GM19438 (cell line): ENCODE data around the gene SNX8.

ENCODE experiments used
- ATAC-seq: cut with Tn5 transposase; IDR thresholded peaks from one replicate; pipeline ENCODE4 v1.9.1; 2021; ENCODE audit warnings: low read depth; ENCODE audit not compliant: unreplicated experiment

Gene SNX8

DNA sequence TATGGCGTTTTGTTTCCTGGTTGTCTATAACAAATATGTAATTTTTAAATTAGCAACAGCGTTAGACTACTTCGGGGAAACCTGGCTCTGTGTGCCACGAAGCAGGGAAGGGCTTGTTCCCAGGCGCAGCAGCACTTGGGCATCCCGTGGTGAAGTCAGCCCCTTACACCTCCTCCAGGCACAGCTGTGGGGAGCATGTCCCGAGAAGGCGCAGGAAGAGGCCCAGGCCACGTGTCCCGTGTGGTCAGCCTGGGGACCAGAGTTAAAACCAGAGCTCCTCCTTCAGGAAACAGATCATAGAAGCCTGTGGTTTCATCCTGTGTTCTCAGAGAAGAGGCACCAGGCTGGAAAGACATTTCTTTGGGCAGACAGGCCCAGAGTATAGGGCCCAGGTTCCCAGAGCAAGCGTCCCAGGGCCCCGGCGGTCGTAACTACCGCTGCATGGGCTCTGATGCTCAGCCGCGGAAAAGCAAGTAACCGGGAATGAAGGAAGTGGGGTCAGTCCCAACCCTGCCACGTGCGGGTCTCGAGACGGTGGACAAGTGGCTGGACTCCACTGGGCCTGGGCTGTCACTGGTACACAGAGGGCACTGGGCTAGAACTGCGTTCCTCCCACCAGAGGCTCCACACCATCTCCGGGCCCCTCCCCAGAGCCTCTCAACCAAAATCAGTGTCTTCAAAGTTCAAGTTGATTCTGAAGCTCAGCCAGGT lies 65.1 kb downstream of the SNX8 start:
- ATAC-seq: peak; percentile 81

DNA sequence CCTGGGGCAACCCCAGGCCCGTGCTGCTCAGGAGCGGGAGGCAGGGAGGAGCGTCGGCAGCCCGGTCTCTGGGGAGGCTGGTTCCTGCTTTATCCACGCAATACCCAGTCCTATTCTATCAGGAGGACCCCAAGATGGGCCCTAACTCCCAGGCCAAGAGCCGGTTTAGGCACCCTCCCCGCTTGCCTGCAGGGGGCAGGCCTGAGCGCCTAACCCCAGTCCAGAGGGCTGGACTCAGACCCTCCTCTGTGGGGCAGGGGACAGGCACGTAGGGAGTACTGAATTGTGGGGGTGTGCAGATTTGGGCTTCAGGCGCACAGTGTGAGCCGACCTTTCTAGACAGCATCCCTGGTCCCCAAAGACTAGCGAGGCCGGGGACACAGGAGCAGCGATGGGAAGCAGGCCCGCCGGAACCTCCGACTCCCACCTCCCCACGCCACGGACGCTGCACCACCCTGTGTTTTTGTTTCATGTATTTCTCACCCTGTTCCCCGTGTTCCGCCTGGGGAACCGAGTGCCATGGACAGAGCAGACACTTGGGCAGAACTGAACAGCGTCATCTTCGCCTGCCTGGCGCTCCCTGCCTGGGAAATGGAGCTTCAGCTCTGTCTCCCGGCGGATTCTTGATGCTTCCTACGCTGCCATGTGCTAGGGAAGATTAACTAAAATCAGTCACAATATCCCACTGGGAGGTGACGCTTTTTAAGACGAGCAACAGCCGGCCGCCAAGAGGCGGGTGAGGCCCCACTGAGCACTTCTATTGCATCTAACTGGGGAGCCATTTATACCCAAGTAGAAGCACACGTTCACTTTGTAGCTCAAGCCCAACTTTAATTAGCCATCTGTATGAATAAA lies 66.9 kb downstream of the SNX8 start:
- ATAC-seq: no peak

DNA sequence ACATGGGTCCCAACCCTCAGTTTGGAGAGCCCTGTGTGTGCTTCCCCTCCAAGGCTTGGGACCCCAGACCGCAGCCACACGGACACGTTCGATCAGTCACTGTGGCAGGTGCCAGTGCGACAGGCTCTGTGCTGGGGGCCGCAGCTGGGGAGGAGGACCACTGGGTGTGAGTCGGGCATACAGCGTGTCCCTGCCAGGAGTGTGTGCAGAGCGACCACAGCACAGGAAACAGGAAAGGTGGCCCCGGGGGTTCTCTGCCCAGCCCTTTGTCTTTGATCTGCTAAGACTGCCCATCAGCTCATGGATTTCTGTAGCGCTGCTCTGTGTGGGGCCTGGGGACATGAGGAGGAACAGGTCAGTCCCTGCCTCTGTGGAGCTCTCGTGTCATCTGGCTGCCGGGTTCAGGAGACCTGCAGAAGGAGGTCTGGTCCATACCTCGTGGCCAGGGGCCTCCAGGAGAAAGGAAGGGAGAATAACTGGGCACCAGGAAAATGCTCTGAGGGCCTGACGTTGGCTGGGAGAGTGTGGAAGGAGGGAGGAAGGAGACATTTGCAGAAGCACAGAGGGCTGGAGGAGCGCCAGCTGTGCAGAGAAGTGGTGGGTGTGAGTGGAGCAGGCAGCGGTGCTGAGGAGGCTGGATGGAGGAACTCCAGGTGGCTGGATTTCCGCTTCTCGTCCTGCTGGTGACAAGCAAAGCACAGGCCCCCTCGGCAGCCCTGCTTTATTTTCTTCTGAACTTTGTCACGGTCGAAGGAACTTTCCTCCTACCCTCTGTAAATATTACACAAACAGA lies 68.2 kb downstream of the SNX8 start:
- ATAC-seq: no peak

DNA sequence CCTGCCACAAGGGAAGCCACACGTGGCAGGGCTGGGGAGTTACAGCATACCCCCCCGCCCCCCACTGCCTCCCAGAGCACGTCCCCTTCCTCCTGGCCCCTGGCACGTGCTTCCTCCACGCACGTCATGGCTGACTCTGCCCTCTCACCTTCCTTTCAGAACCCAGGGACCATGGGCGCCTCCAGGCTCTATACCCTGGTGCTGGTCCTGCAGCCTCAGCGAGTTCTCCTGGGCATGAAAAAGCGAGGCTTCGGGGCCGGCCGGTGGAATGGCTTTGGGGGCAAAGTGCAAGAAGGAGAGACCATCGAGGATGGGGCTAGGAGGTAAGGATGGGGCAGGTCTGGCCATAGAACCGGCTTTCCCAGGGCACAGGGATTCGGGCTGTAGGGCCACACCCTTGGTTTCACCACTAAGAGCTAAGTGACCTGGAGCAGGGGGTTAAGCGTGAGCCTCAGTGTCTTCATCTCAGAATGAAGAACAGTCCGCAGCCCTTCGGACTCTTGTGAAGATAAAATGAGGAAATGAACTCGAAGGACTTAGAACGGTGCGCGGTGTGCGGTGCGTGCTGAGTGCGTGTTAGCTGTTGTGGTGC lies 69.7 kb downstream of the SNX8 start:
- ATAC-seq: no peak

DNA sequence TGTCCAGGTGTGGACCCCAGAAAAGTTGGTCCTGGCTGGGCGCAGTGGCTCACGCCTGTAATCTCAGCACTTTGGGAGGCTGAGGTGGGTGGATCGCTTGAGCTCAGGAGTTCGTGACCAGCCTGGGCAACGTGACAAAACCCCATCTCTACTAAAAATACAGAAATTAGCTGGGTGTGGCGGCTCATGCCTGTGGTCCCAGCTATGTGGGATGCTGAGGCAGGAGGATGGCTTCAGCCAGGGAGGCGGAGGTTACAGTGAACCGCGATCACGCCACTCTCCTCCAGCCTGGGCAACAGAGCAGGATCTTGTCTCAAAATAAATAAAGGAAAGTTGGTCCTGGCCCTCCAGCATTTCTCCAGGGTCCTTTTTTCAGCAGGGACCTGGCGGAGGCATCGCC lies 70.8 kb downstream of the SNX8 start:
- no peak for ATAC-seq

DNA sequence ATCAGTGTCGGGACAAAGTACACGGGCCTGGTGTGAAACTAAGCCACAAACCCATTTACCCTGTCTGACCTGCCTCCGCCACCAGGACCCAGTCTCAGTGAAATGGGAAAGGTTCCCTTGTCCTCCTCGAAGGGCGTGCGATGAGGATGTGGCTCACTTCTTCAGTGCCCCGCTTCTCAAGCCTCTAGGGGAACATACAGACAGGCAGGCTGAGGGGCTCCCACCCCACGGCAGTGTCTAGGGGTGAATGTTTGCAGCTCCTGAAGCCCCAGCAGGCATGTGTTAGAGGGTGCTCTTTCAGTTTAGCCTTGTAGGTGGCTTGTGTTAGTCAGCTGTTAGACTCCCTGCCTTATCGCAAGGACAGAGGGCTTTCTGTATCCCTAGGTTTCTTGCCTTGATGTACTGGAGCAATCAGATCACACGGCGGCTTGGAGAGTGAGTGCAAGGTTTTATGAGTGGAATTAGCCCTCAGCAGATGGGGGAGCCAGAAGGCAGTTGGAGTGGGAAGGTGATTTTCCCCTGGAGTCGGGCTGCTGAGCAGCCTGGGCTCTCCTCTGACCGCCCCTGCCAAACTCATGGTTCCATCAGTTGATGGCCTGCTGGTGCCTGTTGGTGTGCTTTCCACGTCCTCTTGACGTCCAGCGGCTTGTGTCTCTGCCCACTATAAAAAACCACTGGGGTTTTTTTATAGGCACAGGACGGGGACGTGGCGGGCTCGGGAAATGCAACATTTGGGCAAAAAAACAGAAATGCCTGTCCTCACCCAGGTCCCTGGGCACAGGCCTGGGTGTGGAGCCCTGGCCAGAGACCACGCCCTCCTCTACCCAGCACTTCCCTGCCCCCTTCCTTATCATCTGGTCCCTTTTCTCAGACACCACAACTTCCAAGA lies 71.5 kb downstream of the SNX8 start:
- ATAC-seq: no peak

DNA sequence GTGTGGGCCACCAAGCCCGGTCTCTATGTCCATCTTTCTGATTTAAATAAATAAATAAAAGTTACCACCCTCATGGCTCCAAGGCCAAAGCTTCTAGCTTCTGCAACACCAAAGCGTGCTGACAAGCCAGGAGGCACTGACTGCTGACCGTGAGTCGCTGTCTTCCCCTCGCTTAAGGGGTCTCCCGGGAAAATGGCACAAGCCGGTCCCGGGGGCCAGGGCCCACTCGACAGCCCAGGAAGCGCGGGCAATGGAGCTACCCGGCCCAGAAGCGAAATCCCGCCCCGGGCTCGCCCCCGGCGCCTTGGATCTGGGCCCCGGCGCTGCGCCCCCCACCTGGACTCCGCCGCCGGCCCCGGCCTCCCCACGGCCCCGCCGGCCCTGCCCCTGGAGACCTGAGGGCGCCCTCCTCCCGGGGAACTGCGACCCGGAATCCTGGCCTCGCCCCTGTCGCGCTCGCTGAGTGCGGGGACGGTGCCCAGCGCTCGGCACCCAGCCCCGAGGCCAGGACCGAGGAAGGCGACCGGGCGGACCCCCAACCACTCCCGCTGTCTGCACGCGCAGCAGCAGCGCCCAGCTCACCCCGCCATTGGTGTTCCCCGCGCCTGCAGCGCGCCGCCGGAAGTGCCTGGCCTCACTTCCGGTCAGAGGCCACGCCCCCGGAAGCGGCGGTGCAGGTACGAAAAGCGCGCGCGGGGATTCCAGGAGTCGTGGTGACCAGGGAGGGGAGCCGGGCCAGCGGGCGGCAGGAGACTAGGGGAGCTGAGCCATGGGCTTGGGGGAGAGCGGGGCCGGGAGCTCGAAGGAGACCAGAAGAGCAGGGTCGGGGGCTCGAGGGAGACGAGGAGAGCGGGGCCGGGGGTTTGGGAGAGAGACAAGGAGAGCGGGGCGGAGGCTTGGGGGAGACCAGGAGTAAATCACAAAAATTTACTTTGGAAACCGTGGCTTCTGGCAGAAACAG lies 72.4 kb downstream of the SNX8 start, which contains the start of the genes MRM2 and NUDT1:
Gene MRM2, minus strand, starts transcription at position 626 of the 961 bp plus-strand sequence. Its CDS starts 36 bp downstream, at position 590.
Gene NUDT1, plus strand, starts transcription at position 647 of the 961 bp plus-strand sequence. CDS start 2,349 bp downstream, outside the sequence.
- ATAC-seq: peak; percentile 52

DNA sequence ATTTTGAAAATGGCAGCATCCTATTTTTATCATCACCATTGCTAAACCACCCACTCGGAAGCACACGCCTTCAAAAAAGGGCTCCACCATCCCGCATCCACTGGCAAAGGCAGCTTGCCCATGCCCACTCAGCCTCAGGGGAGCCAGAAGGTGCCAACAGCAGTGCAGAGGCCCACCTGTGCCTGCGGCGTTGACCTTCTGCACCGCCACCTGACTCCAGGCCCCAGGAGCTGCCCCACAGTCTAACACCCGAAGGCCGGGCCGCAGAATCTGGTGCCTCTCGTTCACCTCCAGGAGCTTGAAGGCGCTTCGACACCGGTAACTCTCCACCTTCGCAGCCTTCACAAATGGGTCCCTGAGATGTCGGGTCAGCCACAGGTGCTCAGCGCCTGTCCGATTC lies 75.0 kb downstream of the SNX8 start:
- ATAC-seq: no peak

DNA sequence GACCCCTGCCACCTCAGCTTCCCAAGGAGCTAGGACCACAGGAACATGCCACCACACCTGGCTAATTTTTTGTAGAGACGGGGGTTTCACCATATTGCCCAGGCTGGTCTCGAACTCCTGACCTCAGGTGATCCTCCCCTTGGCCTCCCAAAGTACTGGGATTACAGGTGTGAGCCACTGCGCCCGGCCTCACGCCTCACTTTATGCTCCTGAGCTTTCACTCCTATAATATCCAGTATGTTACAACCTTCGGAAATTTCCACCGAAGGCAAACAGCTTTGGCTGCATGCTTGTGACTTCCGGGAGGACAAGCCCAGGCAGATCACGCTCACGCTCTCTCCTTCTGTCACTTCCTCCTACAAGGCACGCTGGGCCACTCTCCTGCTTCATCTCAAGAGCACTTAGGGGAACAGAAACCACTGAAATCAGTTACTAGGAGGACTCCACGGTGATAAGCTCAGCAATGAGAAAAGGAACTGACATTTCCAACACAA lies 77.1 kb downstream of the SNX8 start:
- ATAC-seq: peak; percentile 59

DNA sequence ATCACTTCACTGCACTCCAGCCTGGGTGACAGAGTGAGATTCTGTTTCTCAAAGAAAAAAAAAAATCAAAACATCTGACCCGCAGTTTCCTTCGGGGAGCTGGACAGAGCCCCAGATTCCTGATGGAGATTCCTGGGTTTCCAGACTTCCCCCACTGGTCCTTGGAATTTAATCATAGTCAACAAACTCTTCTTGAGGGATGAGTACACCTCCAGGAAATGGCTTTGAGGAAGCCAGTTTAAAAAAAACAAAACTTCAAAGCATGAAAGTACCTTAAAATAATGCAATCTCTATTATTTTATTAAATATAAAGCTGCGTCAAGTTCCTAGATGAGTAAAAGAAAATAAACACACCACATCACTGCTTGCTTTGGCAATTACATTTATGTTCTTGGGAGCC lies 80.3 kb downstream of the SNX8 start:
- ATAC-seq: no peak

DNA sequence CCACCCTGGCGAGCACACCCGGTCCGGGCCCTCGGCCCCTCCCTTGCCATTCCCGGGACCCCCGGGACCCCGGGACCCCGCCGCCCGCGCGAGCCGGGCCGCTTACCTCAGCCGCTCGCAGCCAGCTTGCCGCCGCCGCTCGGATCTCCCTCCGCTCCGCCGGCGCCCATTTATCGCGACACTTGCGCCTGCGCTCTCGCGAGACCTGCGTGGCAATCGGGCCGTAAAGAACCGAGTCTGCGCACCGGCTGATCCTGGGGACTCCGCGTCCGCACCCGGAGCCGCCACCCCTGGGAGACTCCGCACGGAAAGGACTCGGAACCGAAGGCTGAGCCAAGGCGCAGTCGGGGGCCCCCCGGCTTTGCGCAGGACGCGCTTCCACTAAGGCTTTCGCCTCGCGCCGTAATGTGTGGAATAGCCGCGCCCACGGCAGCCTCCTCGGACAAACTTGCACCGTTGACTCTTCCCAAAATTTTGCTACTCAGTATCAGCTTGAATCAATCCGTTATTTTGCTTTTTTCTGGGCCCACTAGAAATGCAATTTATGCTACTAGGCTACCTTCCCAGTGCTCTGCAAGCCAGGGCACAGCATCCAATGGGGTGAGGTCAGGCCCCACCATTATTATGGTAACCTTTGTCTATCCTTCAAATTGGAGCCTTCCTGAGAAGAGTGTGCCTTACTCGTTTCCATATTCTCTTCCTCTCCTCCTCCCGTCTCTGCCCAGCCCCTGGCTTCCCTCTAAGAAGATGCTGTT lies 81.3 kb downstream of the SNX8 start, which contains the start of gene MAD1L1:
Gene MAD1L1, minus strand, starts transcription at position 180 of the 755 bp plus-strand sequence. CDS start 2,812 bp downstream, outside the sequence.
- ATAC-seq: peak; percentile 51

DNA sequence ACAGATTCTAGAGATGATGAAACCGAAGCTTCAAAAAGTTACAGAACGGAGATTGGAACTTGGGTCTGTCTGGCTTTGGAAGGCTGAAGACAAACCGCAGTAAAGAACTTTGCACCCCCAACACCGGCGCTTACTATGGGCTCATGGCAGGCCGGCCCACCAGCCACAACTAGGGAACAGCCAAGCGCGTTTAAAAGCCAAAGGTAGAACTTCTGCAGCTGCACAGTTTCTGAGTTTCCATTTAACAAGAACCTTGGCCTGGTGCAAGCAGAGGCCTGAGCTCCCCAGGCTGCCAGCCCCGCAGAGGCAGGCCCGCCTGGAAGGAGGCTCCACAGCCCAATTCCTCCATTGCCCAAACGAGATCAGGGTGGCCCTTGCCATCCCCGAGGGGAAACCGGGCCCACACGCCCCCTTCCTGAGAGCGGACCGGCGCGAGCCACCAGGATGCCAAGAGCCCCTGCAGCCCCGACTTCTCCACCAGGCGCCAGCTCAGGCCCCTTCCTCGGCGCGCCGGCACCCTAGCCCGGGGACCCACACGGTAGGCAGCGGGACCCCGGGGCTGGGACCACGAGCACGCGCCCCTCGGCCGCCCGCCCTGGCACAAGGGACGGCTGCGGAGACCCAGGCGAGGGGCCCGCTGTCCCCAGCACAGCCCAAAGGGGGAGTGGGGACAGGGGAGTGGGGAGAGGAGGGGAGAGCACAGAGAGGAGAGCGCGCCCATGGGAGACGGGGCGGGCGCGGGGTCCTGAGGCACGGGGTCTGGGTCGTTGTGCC lies 82.1 kb downstream of the SNX8 start:
- peak; percentile 32 for ATAC-seq

DNA sequence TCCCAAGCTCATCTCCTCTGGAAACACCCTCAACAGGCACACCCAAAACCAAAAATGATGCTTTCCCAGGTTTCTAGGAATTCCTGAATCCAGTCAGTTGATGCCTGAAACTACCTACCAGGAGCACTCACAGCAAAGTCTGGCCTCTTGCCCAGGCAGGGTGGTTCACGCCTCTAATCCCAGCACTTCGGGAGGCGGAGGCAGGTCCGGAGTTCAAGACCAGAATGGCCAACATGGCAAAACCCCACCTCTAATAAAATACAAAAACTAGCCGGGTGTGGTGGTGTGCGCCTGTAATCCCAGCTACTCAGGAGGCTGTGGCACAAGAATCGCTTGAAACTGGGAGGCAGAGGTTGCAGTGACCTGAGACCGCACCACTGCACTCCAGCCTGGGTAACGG lies 83.4 kb downstream of the SNX8 start:
- ATAC-seq: no peak

DNA sequence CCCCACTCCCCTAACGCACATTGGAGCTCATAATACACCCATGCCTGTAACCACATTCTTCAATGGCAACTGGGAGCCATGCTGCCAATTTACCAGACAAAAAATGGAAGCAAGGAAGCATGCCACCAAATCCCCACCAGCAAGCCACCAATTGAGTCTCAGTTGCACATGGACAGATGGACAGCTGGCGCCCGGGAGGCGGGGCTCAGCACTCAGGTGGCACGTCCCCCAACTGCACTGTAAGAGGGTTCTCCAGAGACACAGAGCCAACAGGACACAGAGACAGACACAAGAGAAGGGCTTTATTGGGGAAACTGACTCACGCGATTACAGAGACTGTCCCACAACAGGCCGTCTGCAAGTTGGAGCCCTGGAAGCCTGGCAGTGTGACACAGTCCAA lies 84.0 kb downstream of the SNX8 start:
- ATAC-seq: no peak

DNA sequence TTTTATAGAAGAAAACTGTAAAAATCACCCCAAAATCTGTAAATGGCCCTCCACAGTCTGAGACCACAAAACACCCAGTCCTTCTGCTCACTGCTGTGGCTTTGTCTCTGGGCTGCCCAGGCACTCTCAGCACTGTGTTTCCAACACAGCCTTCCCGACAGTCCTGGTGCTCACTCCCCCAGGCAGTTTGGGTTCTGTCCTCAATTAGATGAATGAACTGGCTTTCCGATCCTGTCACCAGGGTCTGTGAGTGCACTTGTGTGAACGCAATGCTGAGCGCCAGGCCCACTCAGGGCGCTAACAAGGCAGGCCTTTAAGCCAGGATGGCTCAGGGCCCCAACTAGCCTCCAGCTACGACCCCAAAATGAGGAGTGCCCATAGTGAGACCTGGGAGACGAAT lies 84.8 kb downstream of the SNX8 start:
- no peak for ATAC-seq

DNA sequence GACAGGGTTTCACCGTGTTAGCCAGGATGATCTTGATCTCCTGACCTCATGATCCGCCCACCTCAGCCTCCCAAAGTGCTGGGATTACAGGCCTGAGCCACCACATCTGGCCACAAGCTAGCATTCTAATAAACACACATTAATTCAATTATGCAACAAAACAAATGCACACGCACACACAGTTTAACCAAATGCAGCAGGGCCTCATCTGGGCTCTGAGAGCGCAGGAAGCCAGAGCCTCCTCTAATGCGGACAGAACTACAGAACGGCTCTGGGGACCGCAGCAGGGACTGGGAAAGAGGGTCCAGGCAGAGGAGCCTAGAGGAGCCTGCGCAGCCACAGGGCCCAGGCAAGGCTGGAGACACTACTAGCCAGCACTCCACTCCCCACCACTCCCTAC lies 85.3 kb downstream of the SNX8 start:
- ATAC-seq: no peak

DNA sequence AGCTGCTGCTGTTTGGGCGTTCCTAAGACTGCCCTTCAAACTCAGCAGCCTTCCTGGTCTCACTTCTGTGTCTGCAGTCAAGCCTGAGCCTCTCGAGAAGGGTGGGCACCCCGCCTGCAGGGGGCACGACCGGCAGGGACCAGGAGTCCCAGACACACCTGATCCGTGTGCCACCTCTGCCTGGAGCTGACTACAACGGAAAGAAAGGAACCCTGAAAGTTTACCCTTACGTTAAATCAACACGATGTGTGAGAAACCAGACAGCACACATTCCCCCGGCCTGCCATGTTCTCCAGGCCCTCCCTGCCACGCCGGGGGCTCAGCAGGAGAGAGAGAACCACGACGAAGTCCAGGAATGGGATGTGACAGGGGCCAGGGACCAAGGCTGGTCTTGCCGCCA lies 86.5 kb downstream of the SNX8 start:
- ATAC-seq: no peak
